ENCODE data around the gene PLEKHO2. TPM values are rescaled to one million over a fixed set of nuclear protein-coding genes. Genes with fewer than 3 reads are reported as not detected.

The PLEKHO2 gene
- total and polyA plus RNA-seq, 2 experiments from 2014 or later = 9.0 to 29.4 TPM

Other genes with a start within 250 kb of the PLEKHO2 start
- gene RBPMS2, start 66.3 kb upstream of the PLEKHO2 start, total RNA-seq (2014; rRNA removed; shearing (Covaris generic)) = 36.9 and 53.3 TPM in 2 replicates
- gene RBPMS2, start 66.3 kb upstream of the PLEKHO2 start, polyA plus RNA-seq (2016; fragmentation: Nextera tagmentation; extraction: Ambion mirVana) = 171 and 179 TPM in 2 replicates
- gene PIF1, start 16.3 kb upstream of the PLEKHO2 start, total RNA-seq (2014; rRNA removed; shearing (Covaris generic)) = 193 and 200 TPM in 2 replicates
- 106 and 116 TPM in 2 replicates for gene PIF1, start 16.3 kb upstream of the PLEKHO2 start, polyA plus RNA-seq (2016; fragmentation: Nextera tagmentation; extraction: Ambion mirVana)
- 8.7 and 9.3 TPM in 2 replicates for gene ANKDD1A, start 70.0 kb downstream of the PLEKHO2 start, total RNA-seq (2014; rRNA removed; shearing (Covaris generic))
- 5.8 and 6.7 TPM in 2 replicates for gene ANKDD1A, start 70.0 kb downstream of the PLEKHO2 start, polyA plus RNA-seq (2016; fragmentation: Nextera tagmentation; extraction: Ambion mirVana)
- gene SPG21, start 148.0 kb downstream of the PLEKHO2 start, total RNA-seq (2014; rRNA removed; shearing (Covaris generic)) = 86.6 and 102 TPM in 2 replicates
- gene SPG21, start 148.0 kb downstream of the PLEKHO2 start, polyA plus RNA-seq (2016; fragmentation: Nextera tagmentation; extraction: Ambion mirVana) = 79.4 and 81.0 TPM in 2 replicates
- gene MTFMT, start 187.7 kb downstream of the PLEKHO2 start, total RNA-seq (2014; rRNA removed; shearing (Covaris generic)) = 25.3 and 36.0 TPM in 2 replicates
- gene MTFMT, start 187.7 kb downstream of the PLEKHO2 start, polyA plus RNA-seq (2016; fragmentation: Nextera tagmentation; extraction: Ambion mirVana) = 18.9 and 19.0 TPM in 2 replicates
- gene SLC51B, start 203.5 kb downstream of the PLEKHO2 start, total RNA-seq (2014; rRNA removed; shearing (Covaris generic)) = not detected in 2 replicates
- gene SLC51B, start 203.5 kb downstream of the PLEKHO2 start, polyA plus RNA-seq (2016; fragmentation: Nextera tagmentation; extraction: Ambion mirVana) = not detected in 2 replicates
- gene RASL12, start 226.1 kb downstream of the PLEKHO2 start, total RNA-seq (2014; rRNA removed; shearing (Covaris generic)) = 20.1 and 27.7 TPM in 2 replicates
- gene RASL12, start 226.1 kb downstream of the PLEKHO2 start, polyA plus RNA-seq (2016; fragmentation: Nextera tagmentation; extraction: Ambion mirVana) = 4.5 and 5.4 TPM in 2 replicates
- gene KBTBD13, start 234.8 kb downstream of the PLEKHO2 start, total RNA-seq (2014; rRNA removed; shearing (Covaris generic)) = not detected in 2 replicates
- gene KBTBD13, start 234.8 kb downstream of the PLEKHO2 start, polyA plus RNA-seq (2016; fragmentation: Nextera tagmentation; extraction: Ambion mirVana) = 0.09 TPM in 1 of 2 replicates, not detected in the other